Panc1 (cell line): Measurements from ENCODE around the gene C17orf100.

ENCODE experiments used
- SIN3A ChIP-seq: IDR thresholded peaks from 2 replicates; pipeline ENCODE4 v1.6.1; 2012; ENCODE audit warnings: low read depth, mild to moderate bottlenecking, low read length, moderate library complexity, borderline replicate concordance; ENCODE audit not compliant: insufficient read depth
- TF ChIP-seq, protein P1 (sequence below): fragments of 450-650 bp; IDR thresholded peaks from 2 replicates; pipeline ENCODE4 v1.5.1; 2017; ENCODE audit warnings: mild to moderate bottlenecking
- TF ChIP-seq, protein P2 (sequence below), 2 experiments: IDR thresholded peaks; 2 replicates each; pipeline ENCODE4 v1.6.1; 2011 to 2012; ENCODE audit warnings: low read depth in 2 of 2, control low read depth in 1 of 2, low read length in 1 of 2, mild to moderate bottlenecking in 1 of 2, moderate library complexity in 1 of 2; ENCODE audit not compliant: insufficient read depth in 1 of 2

DNA sequence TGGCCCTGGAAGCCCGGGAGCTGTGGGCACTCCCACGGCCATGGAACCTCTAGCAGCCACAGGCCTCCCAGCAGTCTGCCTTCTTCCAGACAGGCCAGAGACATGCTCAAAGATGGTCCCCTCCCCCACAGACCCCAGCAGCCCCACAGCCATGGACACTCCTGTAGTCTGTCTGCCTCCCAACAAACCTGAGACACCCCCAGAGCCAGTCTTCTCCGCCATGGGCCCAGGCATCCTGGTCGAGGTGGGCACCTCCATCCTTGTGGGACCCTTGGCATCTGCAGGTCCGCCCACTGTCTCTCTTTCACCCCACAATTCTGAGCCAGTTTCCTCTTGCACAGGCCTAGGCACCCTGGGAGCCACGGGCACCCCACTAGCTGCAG, 14.1 kb upstream of the C17orf100 start:
- TF ChIP-seq, protein P1, sequence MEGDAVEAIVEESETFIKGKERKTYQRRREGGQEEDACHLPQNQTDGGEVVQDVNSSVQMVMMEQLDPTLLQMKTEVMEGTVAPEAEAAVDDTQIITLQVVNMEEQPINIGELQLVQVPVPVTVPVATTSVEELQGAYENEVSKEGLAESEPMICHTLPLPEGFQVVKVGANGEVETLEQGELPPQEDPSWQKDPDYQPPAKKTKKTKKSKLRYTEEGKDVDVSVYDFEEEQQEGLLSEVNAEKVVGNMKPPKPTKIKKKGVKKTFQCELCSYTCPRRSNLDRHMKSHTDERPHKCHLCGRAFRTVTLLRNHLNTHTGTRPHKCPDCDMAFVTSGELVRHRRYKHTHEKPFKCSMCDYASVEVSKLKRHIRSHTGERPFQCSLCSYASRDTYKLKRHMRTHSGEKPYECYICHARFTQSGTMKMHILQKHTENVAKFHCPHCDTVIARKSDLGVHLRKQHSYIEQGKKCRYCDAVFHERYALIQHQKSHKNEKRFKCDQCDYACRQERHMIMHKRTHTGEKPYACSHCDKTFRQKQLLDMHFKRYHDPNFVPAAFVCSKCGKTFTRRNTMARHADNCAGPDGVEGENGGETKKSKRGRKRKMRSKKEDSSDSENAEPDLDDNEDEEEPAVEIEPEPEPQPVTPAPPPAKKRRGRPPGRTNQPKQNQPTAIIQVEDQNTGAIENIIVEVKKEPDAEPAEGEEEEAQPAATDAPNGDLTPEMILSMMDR = no peak
- TF ChIP-seq SIN3A = no peak
- TF ChIP-seq, protein P2, sequence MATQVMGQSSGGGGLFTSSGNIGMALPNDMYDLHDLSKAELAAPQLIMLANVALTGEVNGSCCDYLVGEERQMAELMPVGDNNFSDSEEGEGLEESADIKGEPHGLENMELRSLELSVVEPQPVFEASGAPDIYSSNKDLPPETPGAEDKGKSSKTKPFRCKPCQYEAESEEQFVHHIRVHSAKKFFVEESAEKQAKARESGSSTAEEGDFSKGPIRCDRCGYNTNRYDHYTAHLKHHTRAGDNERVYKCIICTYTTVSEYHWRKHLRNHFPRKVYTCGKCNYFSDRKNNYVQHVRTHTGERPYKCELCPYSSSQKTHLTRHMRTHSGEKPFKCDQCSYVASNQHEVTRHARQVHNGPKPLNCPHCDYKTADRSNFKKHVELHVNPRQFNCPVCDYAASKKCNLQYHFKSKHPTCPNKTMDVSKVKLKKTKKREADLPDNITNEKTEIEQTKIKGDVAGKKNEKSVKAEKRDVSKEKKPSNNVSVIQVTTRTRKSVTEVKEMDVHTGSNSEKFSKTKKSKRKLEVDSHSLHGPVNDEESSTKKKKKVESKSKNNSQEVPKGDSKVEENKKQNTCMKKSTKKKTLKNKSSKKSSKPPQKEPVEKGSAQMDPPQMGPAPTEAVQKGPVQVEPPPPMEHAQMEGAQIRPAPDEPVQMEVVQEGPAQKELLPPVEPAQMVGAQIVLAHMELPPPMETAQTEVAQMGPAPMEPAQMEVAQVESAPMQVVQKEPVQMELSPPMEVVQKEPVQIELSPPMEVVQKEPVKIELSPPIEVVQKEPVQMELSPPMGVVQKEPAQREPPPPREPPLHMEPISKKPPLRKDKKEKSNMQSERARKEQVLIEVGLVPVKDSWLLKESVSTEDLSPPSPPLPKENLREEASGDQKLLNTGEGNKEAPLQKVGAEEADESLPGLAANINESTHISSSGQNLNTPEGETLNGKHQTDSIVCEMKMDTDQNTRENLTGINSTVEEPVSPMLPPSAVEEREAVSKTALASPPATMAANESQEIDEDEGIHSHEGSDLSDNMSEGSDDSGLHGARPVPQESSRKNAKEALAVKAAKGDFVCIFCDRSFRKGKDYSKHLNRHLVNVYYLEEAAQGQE (IDR thresholded peaks at IDR 0.05; ENCODE audit: insufficient read depth in 1 of 2, low read depth in 2 of 2, low read length in 1 of 2) = no peak
